Body of pancreas (tissue), 4 donors: ENCODE measurements around the gene HPSE2. TPM values are rescaled to one million over a fixed set of nuclear protein-coding genes. Genes with fewer than 3 reads are reported as not detected.
"Not testable (repeated sequence)": the region's sequence is repeated elsewhere in the genome, so short reads cannot be mapped to it uniquely, and the experiment has no call there.

Experiments
- ATAC-seq: fragments of 150-250 bp; one replicate; pipeline ENCODE4 v1.9.1; 2016
- DNase-seq, 4 donors: peaks; one replicate each; pipeline ENCODE4 v3.0.0-alpha.2; 2019
- H3K27ac ChIP-seq, 4 donors: fragments of 200-600 bp; sonication (generic); 1 replicate in 3 of 4; 2 replicates in 1 of 4; pipeline versions ENCODE4 v1.5.1 to v1.6.1; 2016 to 2019; ENCODE audit warnings: mild to moderate bottlenecking in 1 of 4, mixed read lengths in 1 of 4, moderate library complexity in 1 of 4
- H3K27me3 ChIP-seq, 2 donors: fragments of 200-600 bp; sonication (generic); one replicate each; pipeline ENCODE4 v1.6.0; 2016; ENCODE audit warnings: mild to moderate bottlenecking in 1 of 2
- H3K36me3 ChIP-seq, 2 donors: fragments of 200-600 bp; sonication (generic); replicated peaks in 1 of 2; 2 replicates each; pipeline ENCODE4 v1.5.1; 2016; ENCODE audit warnings: low read depth in 2 of 2; ENCODE audit not compliant: insufficient read depth in 1 of 2
- H3K4me1 ChIP-seq: fragments of 200-600 bp; sonication (generic); one replicate; pipeline ENCODE4 v1.6.0; 2016
- H3K4me3 ChIP-seq, 2 donors: fragments of 200-600 bp; sonication (generic); 1 replicate in 1 of 2; 2 replicates in 1 of 2; pipeline ENCODE4 v1.5.1; 2016 to 2019
- H3K9me3 ChIP-seq, 3 donors: fragments of 200-600 bp; sonication (generic); 1 replicate in 2 of 3; 2 replicates in 1 of 3; pipeline ENCODE4 v1.5.1; 2016
- CTCF ChIP-seq, 7 experiments: fragments of 450-650 bp in 4 of 7; fragments of 200-600 bp in 3 of 7; sonication (generic) in 3 of 7; IDR thresholded peaks; one replicate each; pipeline ENCODE4 v1.5.1; 2016 to 2019; ENCODE audit warnings: antibody characterized with exemption in 7 of 7
- POLR2A ChIP-seq, 3 donors: fragments of 450-650 bp; IDR thresholded peaks; one replicate each; pipeline ENCODE4 v1.6.1; 2016; ENCODE audit warnings: antibody characterized with exemption in 3 of 3, mild to moderate bottlenecking in 2 of 3
- WGBS, 2 donors: methylation state at CpG; one replicate each; pipeline ENCODE4 v1.1.5; 2017; 5-methylcytosine and 5-hydroxymethylcytosine counted together
- intact Hi-C: fragments of 100-400 bp; cut with DNase I; formaldehyde crosslinking; loops from one replicate; pipeline ENCODE4 v1.15.1; 2023
- total RNA-seq, 2 donors: library from RNA; depleted of rRNA; stranded (reverse); fragments of >200 nt; gene quantifications; one replicate each; pipeline ENCODE4 v1.1.0, GENCODE V29; 2016

Gene HPSE2
- total RNA-seq, 2 donors from 2014 or later: not detected

- TF ChIP-seq POLR2A (IDR thresholded peaks at IDR 0.05): no peak
- no peak for TF ChIP-seq CTCF (IDR thresholded peaks at IDR 0.05)
- WGBS, 2 donors: 42 to 45% methylated on average over 3 to 4 of the region's 4 CpGs
Measured at GRCh38 chr10:99266383-99266782, 30.7 kb upstream of the HPSE2 start.

GRCh38 chr10:99248824-99249223, 13.2 kb upstream of the HPSE2 start:
- ATAC-seq (no peak), DNase-seq (no peak)
- Histone ChIP-seq H3K4me3 (no peak overlapping the region), H3K4me1 (no peaks in the 10 kb centered on the region), H3K9me3 (peaks cover 0 to 8% (median 0%) of the 10 kb centered on the region in 3 donors), H3K27me3 (no peaks in the 10 kb centered on the region), H3K27ac (no peak overlapping the region), H3K36me3 (no peaks in the 10 kb centered on the region)
- TF ChIP-seq POLR2A (IDR thresholded peaks at IDR 0.05): no peak
- TF ChIP-seq CTCF (IDR thresholded peaks at IDR 0.05): no peak
- 45% methylated on average over 2 of the region's 2 CpGs; no CpG with 5 or more reads in 1 of the 2 donors for WGBS, 2 donors
- intact Hi-C loops: loop anchor here (5.0 kb wide), 1 partner anchor 782 kb away; no protein-coding TSS in a partner anchor

More at GRCh38 chr10:99266383-99266782, 30.7 kb upstream of the HPSE2 start:
- no peak overlapping the region for H3K4me3 ChIP-seq
- DNase-seq: no peak
- H3K27me3 ChIP-seq: no peaks in the 10 kb centered on the region
- H3K36me3 ChIP-seq: no peaks in the 10 kb centered on the region
- H3K9me3 ChIP-seq: no peaks in the 10 kb centered on the region
- intact Hi-C loops: no loop called here
- H3K27ac ChIP-seq: no peak overlapping the region
- no peaks in the 10 kb centered on the region for H3K4me1 ChIP-seq
- ATAC-seq: no peak

GRCh38 chr10:99247893-99248292, 12.2 kb upstream of the HPSE2 start:
- intact Hi-C loops: loop anchor here (5.0 kb wide), 1 partner anchor 781 kb away; no protein-coding TSS in a partner anchor
- not testable (repeated sequence) for H3K9me3 ChIP-seq

GRCh38 chr10:99236627-99237309, 1.1 kb upstream of the HPSE2 start:
- intact Hi-C loops: no loop called here
- 50 to 59% methylated on average over 15 to 25 of the region's 25 CpGs for WGBS, 2 donors
- peaks cover 5% of the 10 kb centered on the region for H3K4me1 ChIP-seq
- no peaks in the 10 kb centered on the region for H3K36me3 ChIP-seq
- no peak overlapping the region for H3K4me3 ChIP-seq
- TF ChIP-seq POLR2A (IDR thresholded peaks at IDR 0.05) (no peak), CTCF (IDR thresholded peaks at IDR 0.05) (no peak)
- no peaks in the 10 kb centered on the region for H3K9me3 ChIP-seq
- DNase-seq (no peak), ATAC-seq (no peak)
- H3K27me3 ChIP-seq: peaks cover 0 to 14% of the 10 kb centered on the region in 2 donors
- no peak overlapping the region for H3K27ac ChIP-seq

More at GRCh38 chr10:99247893-99248292, 12.2 kb upstream of the HPSE2 start:
- H3K4me1 ChIP-seq, H3K36me3 ChIP-seq, DNase-seq, H3K27ac ChIP-seq, H3K4me3 ChIP-seq, H3K27me3 ChIP-seq, ATAC-seq: not testable (repeated sequence)

GRCh38 chr10:99234791-99235657, 628 bp downstream of the HPSE2 start:
- peaks cover 5% of the 10 kb centered on the region for H3K4me1 ChIP-seq
- H3K36me3 ChIP-seq: no peaks in the 10 kb centered on the region
- no peak overlapping the region for H3K27ac ChIP-seq
- intact Hi-C loops: no loop called here
- TF ChIP-seq POLR2A (IDR thresholded peaks at IDR 0.05) (no peak), CTCF (IDR thresholded peaks at IDR 0.05) (no peak)
- no peak for DNase-seq
- H3K27me3 ChIP-seq: peaks cover 0 to 14% of the 10 kb centered on the region in 2 donors
- H3K9me3 ChIP-seq: no peaks in the 10 kb centered on the region
- 45 to 60% methylated on average over 17 of the region's 17 CpGs for WGBS, 2 donors
- ATAC-seq: no peak
- H3K4me3 ChIP-seq: no peak overlapping the region
